GM21526 (cell line): ENCODE measurements around the gene PDE4D.
"Not testable (repeated sequence)": the region's sequence is repeated elsewhere in the genome, so short reads cannot be mapped to it uniquely, and the experiment has no call there.

Experiments
- ATAC-seq: cut with Tn5 transposase; IDR thresholded peaks from one replicate; pipeline ENCODE4 v1.9.1; 2021; ENCODE audit warnings: moderate library complexity; ENCODE audit not compliant: unreplicated experiment, low FRiP score

PDE4D gene

GRCh38 chr5:59712836-59713497 is 180.6 kb downstream of the PDE4D start:
- ATAC-seq = no peak

- no peak for ATAC-seq
These were observed 182.2 kb downstream of the PDE4D start for GRCh38 chr5:59711310-59711709.

- no peak for ATAC-seq
These were observed 183.7 kb downstream of the PDE4D start for GRCh38 chr5:59709846-59710245.

GRCh38 chr5:59709346-59709821 is 184.1 kb downstream of the PDE4D start:
- ATAC-seq = no peak

- no peak for ATAC-seq
These were observed 188.6 kb downstream of the PDE4D start for GRCh38 chr5:59704936-59705335.

GRCh38 chr5:59703789-59704188 is 189.7 kb downstream of the PDE4D start:
- ATAC-seq = no peak

GRCh38 chr5:59698207-59699178 is 195.0 kb downstream of the PDE4D start:
- no peak for ATAC-seq

- ATAC-seq = no peak
These were observed 199.1 kb downstream of the PDE4D start for GRCh38 chr5:59694411-59694810.

- ATAC-seq = no peak
These were observed 199.8 kb downstream of the PDE4D start for GRCh38 chr5:59693492-59694309.

- ATAC-seq = peak; percentile 84
These were observed 207.7 kb downstream of the PDE4D start for GRCh38 chr5:59685793-59686192.

- no peak for ATAC-seq
These were observed 208.4 kb downstream of the PDE4D start for GRCh38 chr5:59685191-59685530.

GRCh38 chr5:59684388-59685190 is 208.9 kb downstream of the PDE4D start:
- no peak for ATAC-seq

GRCh38 chr5:59683311-59683710 is 210.2 kb downstream of the PDE4D start:
- no peak for ATAC-seq

- no peak for ATAC-seq
These were observed 211.0 kb downstream of the PDE4D start for GRCh38 chr5:59682542-59682941.

- ATAC-seq = no peak
These were observed 214.6 kb downstream of the PDE4D start for GRCh38 chr5:59678943-59679342.

GRCh38 chr5:59674763-59675162 is 218.8 kb downstream of the PDE4D start:
- ATAC-seq = no peak

- ATAC-seq = no peak
These were observed 220.0 kb downstream of the PDE4D start for GRCh38 chr5:59673438-59674058.

- no peak for ATAC-seq
These were observed 227.0 kb downstream of the PDE4D start for GRCh38 chr5:59666440-59667068.

- not testable (repeated sequence) for ATAC-seq
These were observed 227.7 kb downstream of the PDE4D start for GRCh38 chr5:59665832-59666203.
